ENCODE results near the gene REEP2.
A peak's percentile ranks its signal among the peaks of the same experiment; 100 is the strongest.
"Not testable (repeated sequence)": the region's sequence is repeated elsewhere in the genome, so short reads cannot be mapped to it uniquely, and the experiment has no call there.

The REEP2 gene

DNA sequence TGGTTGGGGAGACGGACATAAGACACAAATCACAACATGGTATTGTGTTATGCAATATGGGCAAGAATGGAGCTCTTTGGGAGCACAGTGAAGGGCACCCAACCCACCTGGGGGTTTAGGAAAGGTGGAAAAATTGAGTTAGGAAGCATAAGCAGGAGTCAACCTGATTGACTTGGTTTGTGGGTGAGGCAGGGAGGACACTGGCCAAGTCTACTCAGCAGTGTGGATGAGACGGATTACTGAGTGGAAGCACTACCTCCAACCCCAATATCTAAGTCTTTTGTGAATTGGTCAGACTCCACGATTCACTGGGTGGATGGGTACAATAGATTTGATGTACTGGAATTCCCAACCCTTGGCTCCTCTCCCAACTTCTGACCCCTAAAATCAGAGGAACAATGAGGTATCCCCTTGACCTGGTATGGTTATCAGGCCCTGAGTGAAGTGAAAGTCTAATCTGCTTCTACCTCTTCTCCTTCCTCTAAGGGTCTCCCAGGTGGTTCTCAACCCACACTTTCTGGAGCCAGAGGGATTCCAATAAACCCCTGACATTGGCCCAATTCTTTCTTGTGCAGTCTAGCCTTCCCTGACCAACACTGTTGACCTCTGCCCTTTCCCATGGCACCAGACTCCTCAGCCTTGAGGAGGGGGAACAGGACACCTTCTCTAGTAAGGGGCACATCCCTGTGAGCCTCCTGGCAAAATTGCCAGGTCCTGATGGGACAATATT is 31.6 kb downstream of the REEP2 start:
- H3K36me3 ChIP-seq (replicated peaks), result peaks cover 19% of the 10 kb centered on the region
- no peak overlapping the region for H3K27ac ChIP-seq
- DNase-seq, result peak; percentile 80
- H3K27me3 ChIP-seq (replicated peaks), result no peaks in the 10 kb centered on the region
- in situ Hi-C loops (cut with HindIII; ENCODE audit: low pct_ligation_motif_present, low sequenced_read_pairs), result no loop called here
- no peak overlapping the region for H3K4me3 ChIP-seq (ENCODE audit: low read depth, low read length)
- TF ChIP-seq, protein P1, sequence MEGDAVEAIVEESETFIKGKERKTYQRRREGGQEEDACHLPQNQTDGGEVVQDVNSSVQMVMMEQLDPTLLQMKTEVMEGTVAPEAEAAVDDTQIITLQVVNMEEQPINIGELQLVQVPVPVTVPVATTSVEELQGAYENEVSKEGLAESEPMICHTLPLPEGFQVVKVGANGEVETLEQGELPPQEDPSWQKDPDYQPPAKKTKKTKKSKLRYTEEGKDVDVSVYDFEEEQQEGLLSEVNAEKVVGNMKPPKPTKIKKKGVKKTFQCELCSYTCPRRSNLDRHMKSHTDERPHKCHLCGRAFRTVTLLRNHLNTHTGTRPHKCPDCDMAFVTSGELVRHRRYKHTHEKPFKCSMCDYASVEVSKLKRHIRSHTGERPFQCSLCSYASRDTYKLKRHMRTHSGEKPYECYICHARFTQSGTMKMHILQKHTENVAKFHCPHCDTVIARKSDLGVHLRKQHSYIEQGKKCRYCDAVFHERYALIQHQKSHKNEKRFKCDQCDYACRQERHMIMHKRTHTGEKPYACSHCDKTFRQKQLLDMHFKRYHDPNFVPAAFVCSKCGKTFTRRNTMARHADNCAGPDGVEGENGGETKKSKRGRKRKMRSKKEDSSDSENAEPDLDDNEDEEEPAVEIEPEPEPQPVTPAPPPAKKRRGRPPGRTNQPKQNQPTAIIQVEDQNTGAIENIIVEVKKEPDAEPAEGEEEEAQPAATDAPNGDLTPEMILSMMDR (IDR thresholded peaks at IDR 0.05; ENCODE audit: low read depth, low read length, missing control alignments), result no peak

DNA sequence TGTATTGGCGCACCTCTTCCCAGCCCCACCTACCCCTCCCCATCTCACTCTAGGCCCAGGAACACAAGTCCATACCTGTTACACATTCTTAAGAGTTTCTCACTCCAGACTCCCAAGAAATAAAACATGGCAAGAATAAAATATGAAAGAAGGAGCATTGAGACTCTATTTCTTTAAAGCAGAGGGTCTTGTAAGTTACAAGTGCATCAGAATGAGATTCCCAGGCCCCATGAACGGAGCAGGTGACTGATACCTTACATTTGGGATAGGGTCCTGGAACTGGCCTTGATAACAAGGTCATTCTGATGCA is 32.1 kb downstream of the REEP2 start:
- Histone ChIP-seq H3K36me3 (replicated peaks) (peaks cover 19% of the 10 kb centered on the region), H3K27me3 (replicated peaks) (no peaks in the 10 kb centered on the region), H3K4me3 (ENCODE audit: low read depth, low read length) (no peak overlapping the region), H3K27ac (no peak overlapping the region)
- TF ChIP-seq, protein P1 (IDR thresholded peaks at IDR 0.05; ENCODE audit: low read depth, low read length, missing control alignments), result no peak
- in situ Hi-C loops (cut with HindIII; ENCODE audit: low pct_ligation_motif_present, low sequenced_read_pairs), result no loop called here
- no peak for DNase-seq

DNA sequence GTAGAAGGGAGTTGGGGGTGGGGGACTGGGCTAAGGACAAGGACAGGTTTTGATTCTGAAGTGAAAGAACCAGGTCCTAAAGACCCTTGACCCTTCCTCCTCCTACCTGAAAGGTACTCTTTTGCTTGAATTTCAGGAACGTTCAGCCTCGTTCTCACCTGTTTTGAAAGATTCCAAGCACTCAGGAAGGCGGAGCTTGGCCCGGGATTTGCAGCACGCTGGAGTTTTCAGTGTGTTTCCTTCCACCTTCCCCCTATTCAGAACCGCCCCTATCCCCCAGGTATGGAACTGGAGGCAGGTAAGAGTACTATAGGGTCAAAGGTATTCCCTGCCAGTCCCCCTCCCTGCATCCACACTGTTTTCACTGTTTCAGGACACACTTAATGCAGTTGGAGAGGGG is 33.5 kb downstream of the REEP2 start:
- in situ Hi-C loops (cut with HindIII; ENCODE audit: low pct_ligation_motif_present, low sequenced_read_pairs), result no loop called here
- H3K4me3 ChIP-seq (ENCODE audit: low read depth, low read length), result no peak overlapping the region
- H3K27ac ChIP-seq, result no peak overlapping the region
- TF ChIP-seq, protein P1 (IDR thresholded peaks at IDR 0.05; ENCODE audit: low read depth, low read length, missing control alignments), result no peak
- no peak for DNase-seq
- no peaks in the 10 kb centered on the region for H3K27me3 ChIP-seq (replicated peaks)
- H3K36me3 ChIP-seq (replicated peaks), result peaks cover 9% of the 10 kb centered on the region

DNA sequence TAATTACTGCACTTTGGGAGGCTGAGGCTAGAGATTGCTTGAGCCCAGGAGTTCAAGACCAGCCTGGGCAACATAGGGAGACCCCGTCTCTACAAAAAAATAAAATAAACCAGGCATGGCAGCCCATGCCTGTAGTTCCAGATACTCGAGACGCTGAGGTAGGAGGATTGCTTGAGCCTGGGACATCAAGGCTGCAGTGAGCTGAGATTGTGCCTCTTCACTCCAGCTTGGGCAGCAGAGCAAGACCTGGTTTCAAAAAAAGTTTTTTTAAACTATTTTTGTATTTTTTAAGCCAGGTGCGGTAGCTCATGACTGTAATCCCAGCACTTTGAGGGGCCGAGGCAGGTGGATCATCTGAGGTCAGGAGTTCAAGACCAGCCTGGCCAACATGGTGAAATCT is 34.3 kb downstream of the REEP2 start:
- H3K36me3 ChIP-seq (replicated peaks); H3K27ac ChIP-seq; in situ Hi-C loops (cut with HindIII; ENCODE audit: low pct_ligation_motif_present, low sequenced_read_pairs); DNase-seq; H3K27me3 ChIP-seq (replicated peaks); H3K4me3 ChIP-seq (ENCODE audit: low read depth, low read length): not testable (repeated sequence)

DNA sequence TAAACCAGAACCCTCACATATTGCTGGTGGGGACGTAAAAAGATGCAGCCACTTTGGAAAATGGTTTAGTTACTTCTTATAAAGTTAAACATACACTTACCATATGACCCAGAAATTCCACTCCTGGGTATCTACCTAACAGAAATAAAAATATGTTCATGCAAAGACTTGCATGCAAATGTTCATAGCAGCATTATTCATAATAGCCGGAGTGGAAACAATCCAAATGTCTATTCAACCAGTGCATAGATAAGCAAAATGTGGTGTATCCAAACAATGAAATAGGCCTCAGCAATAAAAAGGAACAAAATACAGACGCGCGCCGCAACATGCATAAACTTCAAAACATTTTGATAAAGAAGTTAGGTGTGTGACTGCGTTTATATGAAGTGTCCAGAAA is 38.1 kb downstream of the REEP2 start:
- in situ Hi-C loops (cut with HindIII; ENCODE audit: low pct_ligation_motif_present, low sequenced_read_pairs), result no loop called here
- no peaks in the 10 kb centered on the region for H3K27me3 ChIP-seq (replicated peaks)

DNA sequence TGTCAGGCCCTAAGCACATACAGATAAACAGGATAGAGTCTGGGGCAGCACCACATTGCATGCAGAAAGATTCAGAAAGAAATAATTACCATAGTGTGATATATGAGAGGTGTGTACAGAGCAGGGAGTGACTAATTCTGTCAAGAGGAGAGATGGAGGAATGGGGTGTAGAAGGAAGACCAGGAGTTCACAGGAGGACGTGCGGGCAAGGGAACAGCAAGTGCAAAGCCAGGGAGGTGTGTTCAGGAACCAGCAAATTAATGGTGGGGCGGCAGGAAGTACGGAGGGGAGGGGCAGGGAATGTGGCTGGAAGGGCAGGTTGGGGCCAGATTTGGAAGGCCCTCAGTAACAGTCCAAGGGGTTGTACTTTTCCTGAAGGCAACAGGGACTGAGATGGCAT is 43.8 kb downstream of the REEP2 start:
- no peak overlapping the region for H3K27ac ChIP-seq
- no peaks in the 10 kb centered on the region for H3K27me3 ChIP-seq (replicated peaks)
- no peaks in the 10 kb centered on the region for H3K36me3 ChIP-seq (replicated peaks)
- TF ChIP-seq, protein P1 (IDR thresholded peaks at IDR 0.05; ENCODE audit: low read depth, low read length, missing control alignments), result no peak
- H3K4me3 ChIP-seq (ENCODE audit: low read depth, low read length), result no peak overlapping the region
- no peak for DNase-seq
- in situ Hi-C loops (cut with HindIII; ENCODE audit: low pct_ligation_motif_present, low sequenced_read_pairs), result no loop called here

More for the DNA sequence above, 38.1 kb downstream of the REEP2 start:
- DNase-seq, result no peak
- Histone ChIP-seq H3K36me3 (replicated peaks) (no peaks in the 10 kb centered on the region), H3K4me3 (ENCODE audit: low read depth, low read length) (no peak overlapping the region), H3K27ac (no peak overlapping the region)
- TF ChIP-seq, protein P1 (IDR thresholded peaks at IDR 0.05; ENCODE audit: low read depth, low read length, missing control alignments), result no peak
